ENCODE measurements around the gene TSPAN32. TPM values are rescaled to one million over a fixed set of nuclear protein-coding genes. Genes with fewer than 3 reads are reported as not detected.

TSPAN32 gene
- total and polyA plus RNA-seq, 10 of the 15 experiments (the other 5 are each of a cell fraction or from before 2014, with no cell fraction given) = 0.08 TPM; not detected in 9

GRCh38 chr11:2259897-2260451, 41.8 kb upstream of the TSPAN32 start:
- DNase-seq (ENCODE audit: low read depth, low spot score) (no peak), ATAC-seq (no peak), FAIRE-seq (no peak)
- TF ChIP-seq TCF7 (IDR thresholded peaks at IDR 0.05; ENCODE audit: borderline replicate concordance) (no peak), GABPA (IDR thresholded peaks at IDR 0.05; ENCODE audit: low read depth) (no peak), TCF12 (IDR thresholded peaks at IDR 0.05; ENCODE audit: low read depth, low read length) (no peak), USF1 (IDR thresholded peaks at IDR 0.05; ENCODE audit: borderline replicate concordance, extremely low read length, insufficient read depth, low read depth, low read length) (no peak), CHD2 (IDR thresholded peaks at IDR 0.05; ENCODE audit: borderline replicate concordance, low read depth, low read length) (no peak), NR2F1 (conservative IDR thresholded peaks at IDR 0.05) (no peak), CBX5 (IDR thresholded peaks at IDR 0.05; ENCODE audit: low read depth) (no peak), ZBTB40 (IDR thresholded peaks at IDR 0.05; ENCODE audit: borderline replicate concordance) (no peak), E4F1 (IDR thresholded peaks at IDR 0.05; ENCODE audit: borderline replicate concordance, partially characterized antibody) (no peak), ZSCAN29 (IDR thresholded peaks at IDR 0.05) (no peak), IRF5 (IDR thresholded peaks at IDR 0.05; ENCODE audit: borderline replicate concordance) (no peak), PAX5 (IDR thresholded peaks at IDR 0.05; ENCODE audit: borderline replicate concordance, low read depth, low read length) (no peak), NFYA (IDR thresholded peaks at IDR 0.05; ENCODE audit: borderline replicate concordance, low read depth, low read length) (no peak), CBX3 (IDR thresholded peaks at IDR 0.05; ENCODE audit: borderline replicate concordance, low read depth) (no peak)
- 33% methylated on average over 12 of the region's 12 CpGs for WGBS (ENCODE audit: insufficient coverage, insufficient replicate concordance, low lambda C conversion rate, missing lambda C conversion rate)
- Histone ChIP-seq H3K79me2 (ENCODE audit: control insufficient read depth, insufficient read depth, low read length) (no peaks in the 10 kb centered on the region), H3K27me3 (replicated peaks in 1 of 2; ENCODE audit: control insufficient read depth in 2 of 2, insufficient read depth in 2 of 2, low read length in 1 of 2) (no peaks in the 10 kb centered on the region), H3K4me2 (ENCODE audit: control insufficient read depth, insufficient read depth) (no peak overlapping the region), H2AFZ (ENCODE audit: control insufficient read depth, low read depth, low read length) (no peak overlapping the region), H3K9ac (ENCODE audit: control insufficient read depth, insufficient read depth, low read length) (no peak overlapping the region), H3K4me1 (ENCODE audit: control insufficient read depth, insufficient read depth, low read length) (no peaks in the 10 kb centered on the region), H3K4me3 (no peak overlapping the region), H3K27ac (ENCODE audit: control insufficient read depth, insufficient read depth) (no peak overlapping the region), H4K20me1 (ENCODE audit: control insufficient read depth, insufficient read depth) (no peaks in the 10 kb centered on the region), H3K9me3 (replicated peaks; ENCODE audit: control insufficient read depth, insufficient read depth, low read length) (no peaks in the 10 kb centered on the region), H3K36me3 (ENCODE audit: control insufficient read depth in 2 of 2, insufficient read depth in 2 of 2, low read length in 1 of 2) (no peaks in the 10 kb centered on the region)
- in situ Hi-C loops (cut with MboI) (no loop called here), intact Hi-C loops (cut with micrococcal nuclease; ENCODE audit: unreplicated experiment) (no loop called here)
- ChIA-PET SMC1A (ENCODE audit: uncharacterized antibody, unreplicated experiment) (no interaction called here), CTCF (no interaction called here), RAD21 (ENCODE audit: unreplicated experiment) (no interaction called here), POLR2A (no interaction called here)
- BruUV-seq (replicated peaks) = no TSS peak

Data from GM12878 (cell line).